Limb (tissue), 2 donors: ENCODE results near the gene RBM10.

Experiments
- DNase-seq, 2 donors: peaks; one replicate each; pipeline ENCODE4 v3.0.0-alpha.2; 2016; ENCODE audit errors: extremely low spot score in 2 of 2

The RBM10 gene

GRCh38 chrX:47194194-47194787 is 49.3 kb downstream of the RBM10 start:
- DNase-seq: no peak

GRCh38 chrX:47196098-47196497 is 51.1 kb downstream of the RBM10 start:
- DNase-seq: no peak

- DNase-seq: no peak
Measured at GRCh38 chrX:47197526-47197925, 52.5 kb downstream of the RBM10 start.

GRCh38 chrX:47198026-47198686 is 53.1 kb downstream of the RBM10 start:
- DNase-seq: no peak

GRCh38 chrX:47198687-47199080 is 53.7 kb downstream of the RBM10 start:
- no peak for DNase-seq

- no peak for DNase-seq
Measured at GRCh38 chrX:47199286-47199685, 54.3 kb downstream of the RBM10 start.

- no peak for DNase-seq
Measured at GRCh38 chrX:47200385-47201150, 55.5 kb downstream of the RBM10 start.

- no peak for DNase-seq
Measured at GRCh38 chrX:47201345-47201944, 56.4 kb downstream of the RBM10 start.

- DNase-seq: no peak
Measured at GRCh38 chrX:47202316-47202715, 57.3 kb downstream of the RBM10 start.

- no peak for DNase-seq
Measured at GRCh38 chrX:47202877-47203276, 57.9 kb downstream of the RBM10 start.

GRCh38 chrX:47204970-47205369 is 59.9 kb downstream of the RBM10 start:
- no peak for DNase-seq

- no peak for DNase-seq
Measured at GRCh38 chrX:47206316-47206715, 61.3 kb downstream of the RBM10 start.

- no peak for DNase-seq
Measured at GRCh38 chrX:47208108-47208507, 63.1 kb downstream of the RBM10 start.

GRCh38 chrX:47209508-47210238 is 64.7 kb downstream of the RBM10 start:
- DNase-seq: no peak

- DNase-seq: no peak
Measured at GRCh38 chrX:47210661-47211425, 65.8 kb downstream of the RBM10 start.

- DNase-seq: no peak
Measured at GRCh38 chrX:47212381-47213293, 67.6 kb downstream of the RBM10 start.

- no peak for DNase-seq
Measured at GRCh38 chrX:47214435-47215077, 69.5 kb downstream of the RBM10 start.

GRCh38 chrX:47215291-47215900 is 70.4 kb downstream of the RBM10 start:
- no peak for DNase-seq

- DNase-seq: no peak
Measured at GRCh38 chrX:47216393-47216925, 71.4 kb downstream of the RBM10 start.
